ENCODE data around the gene HDAC5. TPM values are rescaled to one million over a fixed set of nuclear protein-coding genes. Genes with fewer than 3 reads are reported as not detected.

Gene HDAC5
- total RNA-seq, 1 experiment from 2014 or later = 16.9 TPM

DNA sequence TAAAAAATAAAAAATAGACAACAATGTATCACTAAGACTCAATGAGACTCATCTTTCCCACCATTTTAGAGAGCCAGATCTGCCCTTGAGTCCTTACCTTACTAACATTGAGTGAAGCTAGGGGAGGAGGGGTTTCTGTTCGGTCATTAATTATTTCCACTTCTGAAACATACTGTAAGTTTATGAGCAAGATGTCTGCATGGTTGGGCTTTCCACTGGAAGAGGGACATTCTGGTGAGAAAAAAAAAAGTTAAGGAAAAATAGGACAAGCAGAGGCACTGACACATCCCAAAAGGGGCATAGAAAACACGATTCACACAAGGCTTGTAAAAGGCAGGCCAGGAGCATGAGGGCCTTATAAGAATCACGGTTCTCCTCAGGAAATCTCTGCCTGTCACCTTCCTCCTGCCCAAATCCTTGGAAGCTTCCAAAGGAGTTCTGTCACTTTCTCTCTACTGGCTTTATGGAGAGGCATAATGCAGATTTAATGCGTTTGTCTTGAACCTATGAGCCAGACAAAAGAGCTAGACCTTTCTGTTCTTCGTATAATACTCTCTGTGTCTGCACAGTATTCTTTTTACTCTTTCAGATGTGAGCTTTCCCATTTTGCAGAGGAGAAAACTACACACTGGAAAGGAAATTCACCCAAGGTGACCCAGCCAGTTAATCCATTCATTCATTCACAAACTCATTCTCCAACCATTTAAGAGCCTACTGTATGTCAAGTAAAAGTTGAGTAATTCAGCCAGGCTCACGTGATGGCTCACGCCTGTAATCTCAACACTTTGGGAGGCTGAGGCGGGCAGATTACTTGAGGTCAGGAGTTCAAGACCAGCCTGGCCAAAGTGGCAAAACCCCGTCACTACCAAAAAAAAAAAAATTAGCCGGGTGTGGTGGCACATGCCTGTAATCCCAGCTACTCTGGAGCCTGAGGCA lies 59.5 kb downstream of the HDAC5 start:
- POLR2A ChIA-PET (ENCODE audit: low non-redundant PET) = interaction anchor here (0.7 kb wide), 1 partner anchor 23 kb away, joined by 3 read pairs; no protein-coding TSS in a partner anchor
- Histone ChIP-seq H3K27me3 (replicated peaks; ENCODE audit: insufficient read depth, low read depth, low read length, poor library complexity) (no peaks in the 10 kb centered on the region), H3K9me3 (ENCODE audit: low read depth, low read length, poor library complexity, severe bottlenecking) (no peaks in the 10 kb centered on the region), H3K27ac (ENCODE audit: low read depth, low read length, poor library complexity, severe bottlenecking) (peak overlapping the region; percentile 47), H3K4me3 (ENCODE audit: low read depth, low read length, poor library complexity, severe bottlenecking) (no peak overlapping the region), H3K4me1 (ENCODE audit: insufficient read depth, low read length, poor library complexity, severe bottlenecking) (peaks cover 5% of the 10 kb centered on the region), H3K36me3 (ENCODE audit: insufficient read depth, low read length, poor library complexity, severe bottlenecking) (peaks cover 11% of the 10 kb centered on the region)
- DNase-seq (ENCODE audit: low spot score) = no peak
- CTCF ChIA-PET = no interaction called here
- TF ChIP-seq, protein P1, sequence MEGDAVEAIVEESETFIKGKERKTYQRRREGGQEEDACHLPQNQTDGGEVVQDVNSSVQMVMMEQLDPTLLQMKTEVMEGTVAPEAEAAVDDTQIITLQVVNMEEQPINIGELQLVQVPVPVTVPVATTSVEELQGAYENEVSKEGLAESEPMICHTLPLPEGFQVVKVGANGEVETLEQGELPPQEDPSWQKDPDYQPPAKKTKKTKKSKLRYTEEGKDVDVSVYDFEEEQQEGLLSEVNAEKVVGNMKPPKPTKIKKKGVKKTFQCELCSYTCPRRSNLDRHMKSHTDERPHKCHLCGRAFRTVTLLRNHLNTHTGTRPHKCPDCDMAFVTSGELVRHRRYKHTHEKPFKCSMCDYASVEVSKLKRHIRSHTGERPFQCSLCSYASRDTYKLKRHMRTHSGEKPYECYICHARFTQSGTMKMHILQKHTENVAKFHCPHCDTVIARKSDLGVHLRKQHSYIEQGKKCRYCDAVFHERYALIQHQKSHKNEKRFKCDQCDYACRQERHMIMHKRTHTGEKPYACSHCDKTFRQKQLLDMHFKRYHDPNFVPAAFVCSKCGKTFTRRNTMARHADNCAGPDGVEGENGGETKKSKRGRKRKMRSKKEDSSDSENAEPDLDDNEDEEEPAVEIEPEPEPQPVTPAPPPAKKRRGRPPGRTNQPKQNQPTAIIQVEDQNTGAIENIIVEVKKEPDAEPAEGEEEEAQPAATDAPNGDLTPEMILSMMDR (conservative IDR thresholded peaks at IDR 0.05; ENCODE audit: low read depth, low read length) = no peak
- TF ChIP-seq EZH2 (IDR thresholded peaks at IDR 0.05; ENCODE audit: borderline replicate concordance, low read depth, low read length, poor library complexity, severe bottlenecking) = no peak
- intact Hi-C loops (cut with micrococcal nuclease; ENCODE audit: unreplicated experiment) = no loop called here
- no TSS peak for BruUV-seq (replicated peaks)

- intact Hi-C loops (cut with micrococcal nuclease; ENCODE audit: unreplicated experiment) = no loop called here
- Histone ChIP-seq H3K4me1 (ENCODE audit: insufficient read depth, low read length, poor library complexity, severe bottlenecking) (peaks cover 5% of the 10 kb centered on the region), H3K4me3 (ENCODE audit: low read depth, low read length, poor library complexity, severe bottlenecking) (no peak overlapping the region), H3K27ac (ENCODE audit: low read depth, low read length, poor library complexity, severe bottlenecking) (no peak overlapping the region), H3K9me3 (ENCODE audit: low read depth, low read length, poor library complexity, severe bottlenecking) (no peaks in the 10 kb centered on the region), H3K36me3 (ENCODE audit: insufficient read depth, low read length, poor library complexity, severe bottlenecking) (peaks cover 14% of the 10 kb centered on the region), H3K27me3 (replicated peaks; ENCODE audit: insufficient read depth, low read depth, low read length, poor library complexity) (no peaks in the 10 kb centered on the region)
- CTCF ChIA-PET = no interaction called here
- POLR2A ChIA-PET (ENCODE audit: low non-redundant PET) = no interaction called here
- no TSS peak for BruUV-seq (replicated peaks)
- DNase-seq (ENCODE audit: low spot score) = no peak
- TF ChIP-seq, protein P1 (conservative IDR thresholded peaks at IDR 0.05; ENCODE audit: low read depth, low read length) = no peak
- no peak for TF ChIP-seq EZH2 (IDR thresholded peaks at IDR 0.05; ENCODE audit: borderline replicate concordance, low read depth, low read length, poor library complexity, severe bottlenecking)
Measured at GRCh38 chr17:44062871-44063270, 60.6 kb downstream of the HDAC5 start.

- no peaks in the 10 kb centered on the region for H3K27me3 ChIP-seq (replicated peaks; ENCODE audit: insufficient read depth, low read depth, low read length, poor library complexity)
- no peak overlapping the region for H3K4me3 ChIP-seq (ENCODE audit: low read depth, low read length, poor library complexity, severe bottlenecking)
- no TSS peak for BruUV-seq (replicated peaks)
- H3K4me1 ChIP-seq (ENCODE audit: insufficient read depth, low read length, poor library complexity, severe bottlenecking) = peaks cover 5% of the 10 kb centered on the region
- TF ChIP-seq, protein P1 (conservative IDR thresholded peaks at IDR 0.05; ENCODE audit: low read depth, low read length) = no peak
- TF ChIP-seq EZH2 (IDR thresholded peaks at IDR 0.05; ENCODE audit: borderline replicate concordance, low read depth, low read length, poor library complexity, severe bottlenecking) = no peak
- CTCF ChIA-PET = interaction anchor here (0.5 kb wide), 1 partner anchor 19 kb away, joined by 3 read pairs; no protein-coding TSS in a partner anchor
- no peaks in the 10 kb centered on the region for H3K9me3 ChIP-seq (ENCODE audit: low read depth, low read length, poor library complexity, severe bottlenecking)
- no peak for DNase-seq (ENCODE audit: low spot score)
- H3K36me3 ChIP-seq (ENCODE audit: insufficient read depth, low read length, poor library complexity, severe bottlenecking) = peaks cover 14% of the 10 kb centered on the region
- POLR2A ChIA-PET (ENCODE audit: low non-redundant PET) = interaction anchor here (0.7 kb wide), 1 partner anchor 245 kb away, joined by 6 read pairs; no protein-coding TSS in a partner anchor
- H3K27ac ChIP-seq (ENCODE audit: low read depth, low read length, poor library complexity, severe bottlenecking) = no peak overlapping the region
- intact Hi-C loops (cut with micrococcal nuclease; ENCODE audit: unreplicated experiment) = no loop called here
Measured at GRCh38 chr17:44061446-44061845, 62.0 kb downstream of the HDAC5 start.
